Caco-2 (cell line): ENCODE data around the gene CDC16. TPM values are rescaled to one million over a fixed set of nuclear protein-coding genes. Genes with fewer than 3 reads are reported as not detected.

Source experiments
- BruUV-seq: library from RNA; stranded (reverse); fragments of 400-500 nt; replicated peaks from 2 replicates; lab custom pipeline; 2021; lab: Mats Ljungman, UMichigan
- CTCF ChIA-PET: fragments of 300-600 bp; sonication (Branson Sonifier 250); formaldehyde crosslinking; loops from one replicate; lab custom pipeline; 2022; ENCODE audit warnings: antibody characterized with exemption; lab: Charles Lee
- POLR2A ChIA-PET: fragments of 300-600 bp; sonication (Branson Sonifier 250); formaldehyde crosslinking; loops from one replicate; lab custom pipeline; 2022; ENCODE audit warnings: antibody characterized with exemption; lab: Charles Lee
- DNase-seq, 2 experiments: peaks; one replicate each; pipeline versions ENCODE4 v3.0.0 to v3.0.0-alpha.2; 2020 to 2022
- H3K27me3 ChIP-seq: replicated peaks from 2 replicates; pipeline ENCODE4 v1.6.0; 2011; ENCODE audit warnings: low read length; ENCODE audit not compliant: control insufficient read depth, insufficient read depth
- H3K36me3 ChIP-seq: 2 replicates; pipeline ENCODE4 v1.5.1; 2011; ENCODE audit warnings: low read length; ENCODE audit not compliant: control insufficient read depth, insufficient read depth
- H3K4me1 ChIP-seq: fragments of 250-450 bp; sonication (Bioruptor Pico); 2 replicates; pipeline ENCODE4 v1.5.1; 2020; ENCODE audit warnings: mild to moderate bottlenecking
- H3K4me3 ChIP-seq: 2 replicates; pipeline ENCODE4 v1.5.1; 2011; ENCODE audit warnings: low read depth, mild to moderate bottlenecking, control low read depth, low read length
- H3K9me3 ChIP-seq: fragments of 250-450 bp; sonication (Bioruptor Pico); 2 replicates; pipeline ENCODE4 v1.5.1; 2020; ENCODE audit warnings: mild to moderate bottlenecking, moderate library complexity
- H3K27ac Mint-ChIP-seq: one replicate; pipeline ENCODE4 v1.8.0; 2022; ENCODE audit warnings: mixed read lengths; ENCODE audit not compliant: unreplicated experiment
- H3K27me3 Mint-ChIP-seq: one replicate; pipeline ENCODE4 v1.8.0; 2022; ENCODE audit warnings: mixed read lengths; ENCODE audit not compliant: insufficient read depth, unreplicated experiment
- H3K36me3 Mint-ChIP-seq: one replicate; pipeline ENCODE4 v1.8.0; 2022; ENCODE audit warnings: mild to moderate bottlenecking, mixed read lengths; ENCODE audit not compliant: insufficient read depth, unreplicated experiment
- H3K4me1 Mint-ChIP-seq: one replicate; pipeline ENCODE4 v1.8.0; 2022; ENCODE audit warnings: low read depth, mixed read lengths; ENCODE audit not compliant: unreplicated experiment
- H3K4me3 Mint-ChIP-seq: one replicate; pipeline ENCODE4 v1.8.0; 2022; ENCODE audit warnings: mild to moderate bottlenecking, moderate library complexity, mixed read lengths; ENCODE audit not compliant: unreplicated experiment
- H3K9me3 Mint-ChIP-seq: one replicate; pipeline ENCODE4 v1.8.0; 2022; ENCODE audit warnings: mixed read lengths; ENCODE audit not compliant: unreplicated experiment
- intact Hi-C: fragments of 100-400 bp; cut with micrococcal nuclease; formaldehyde crosslinking; loops from one replicate; pipeline ENCODE4 v1.10.0; 2022; ENCODE audit not compliant: unreplicated experiment
- total RNA-seq: library from RNA; stranded (reverse); gene quantifications from 2 replicates; pipeline ENCODE4 v1.2.3, GENCODE V29; 2022
- TF ChIP-seq, protein P1 (sequence below), 2 experiments: fragments of 200-600 bp in 1 of 2; IDR thresholded peaks; 1 replicate in 1 of 2; 2 replicates in 1 of 2; pipeline versions ENCODE4 v1.5.1 to v1.8.0; 2011 to 2022; ENCODE audit warnings: antibody characterized with exemption in 1 of 2, control low read depth in 1 of 2, inconsistent platforms in 1 of 2, low read depth in 1 of 2, low read length in 1 of 2, mild to moderate bottlenecking in 1 of 2, moderate library complexity in 1 of 2; ENCODE audit not compliant: insufficient read depth in 1 of 2, severe bottlenecking in 1 of 2, unreplicated experiment in 1 of 2

The CDC16 gene
- total RNA-seq, 1 experiment from 2014 or later = 80.5 TPM

GRCh38 chr13:114259374-114259773 is 24.7 kb downstream of the CDC16 start:
- Histone ChIP-seq H3K4me3 (no peak overlapping the region), H3K27me3 (no peaks in the 10 kb centered on the region), H3K9me3 (no peaks in the 10 kb centered on the region), H3K4me1 (peaks cover 5% of the 10 kb centered on the region; the same call in 1 of the 2 replicates), H3K36me3 (peaks cover 2% of the 10 kb centered on the region)
- DNase-seq = no peak
- TF ChIP-seq, protein P1, sequence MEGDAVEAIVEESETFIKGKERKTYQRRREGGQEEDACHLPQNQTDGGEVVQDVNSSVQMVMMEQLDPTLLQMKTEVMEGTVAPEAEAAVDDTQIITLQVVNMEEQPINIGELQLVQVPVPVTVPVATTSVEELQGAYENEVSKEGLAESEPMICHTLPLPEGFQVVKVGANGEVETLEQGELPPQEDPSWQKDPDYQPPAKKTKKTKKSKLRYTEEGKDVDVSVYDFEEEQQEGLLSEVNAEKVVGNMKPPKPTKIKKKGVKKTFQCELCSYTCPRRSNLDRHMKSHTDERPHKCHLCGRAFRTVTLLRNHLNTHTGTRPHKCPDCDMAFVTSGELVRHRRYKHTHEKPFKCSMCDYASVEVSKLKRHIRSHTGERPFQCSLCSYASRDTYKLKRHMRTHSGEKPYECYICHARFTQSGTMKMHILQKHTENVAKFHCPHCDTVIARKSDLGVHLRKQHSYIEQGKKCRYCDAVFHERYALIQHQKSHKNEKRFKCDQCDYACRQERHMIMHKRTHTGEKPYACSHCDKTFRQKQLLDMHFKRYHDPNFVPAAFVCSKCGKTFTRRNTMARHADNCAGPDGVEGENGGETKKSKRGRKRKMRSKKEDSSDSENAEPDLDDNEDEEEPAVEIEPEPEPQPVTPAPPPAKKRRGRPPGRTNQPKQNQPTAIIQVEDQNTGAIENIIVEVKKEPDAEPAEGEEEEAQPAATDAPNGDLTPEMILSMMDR (IDR thresholded peaks at IDR 0.05; ENCODE audit: insufficient read depth in 1 of 2, low read depth in 1 of 2, low read length in 1 of 2, severe bottlenecking in 1 of 2, unreplicated experiment in 1 of 2) = no peak
- H3K4me3 Mint-ChIP-seq = no peak overlapping the region
- POLR2A ChIA-PET = no interaction called here
- H3K27me3 Mint-ChIP-seq = no peaks in the 10 kb centered on the region
- H3K9me3 Mint-ChIP-seq = no peaks in the 10 kb centered on the region
- CTCF ChIA-PET = interaction anchor here (0.6 kb wide), 1 partner anchor 32 kb away, joined by 3 read pairs; no protein-coding TSS in a partner anchor
- intact Hi-C loops = no loop called here
- peaks cover 84% of the 10 kb centered on the region for H3K36me3 Mint-ChIP-seq
- no peak overlapping the region for H3K27ac Mint-ChIP-seq
- peaks cover 6% of the 10 kb centered on the region for H3K4me1 Mint-ChIP-seq
- BruUV-seq = no TSS peak

DNA sequence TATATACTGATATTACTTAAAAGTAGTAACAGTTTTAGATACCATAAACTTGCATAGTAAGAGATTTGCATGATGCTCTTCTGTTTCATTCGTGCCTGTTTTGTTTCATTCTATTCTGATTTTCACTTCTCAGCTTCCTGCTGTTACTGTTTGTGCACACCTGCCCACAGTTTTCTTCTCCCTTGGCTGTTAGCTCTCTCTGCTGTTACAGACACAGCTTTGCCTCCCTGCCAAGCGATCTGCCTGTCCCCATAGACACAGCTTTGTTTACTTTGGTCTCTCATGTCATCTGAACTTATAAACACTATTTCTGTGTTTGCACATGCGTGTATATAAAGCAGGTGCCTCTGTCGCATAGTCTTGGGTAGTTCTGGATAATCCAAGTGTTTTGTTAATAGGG is 25.3 kb downstream of the CDC16 start:
- Mint-ChIP-seq H3K4me3 (no peak overlapping the region), H3K36me3 (peaks cover 82% of the 10 kb centered on the region), H3K9me3 (no peaks in the 10 kb centered on the region), H3K4me1 (peaks cover 6% of the 10 kb centered on the region), H3K27ac (no peak overlapping the region), H3K27me3 (no peaks in the 10 kb centered on the region)
- H3K36me3 ChIP-seq = peaks cover 2% of the 10 kb centered on the region
- H3K4me1 ChIP-seq = peaks cover 5% of the 10 kb centered on the region; the same call in 1 of the 2 replicates
- no peaks in the 10 kb centered on the region for H3K9me3 ChIP-seq
- H3K4me3 ChIP-seq = no peak overlapping the region
- CTCF ChIA-PET = interaction anchor here (0.6 kb wide), 1 partner anchor 33 kb away, joined by 3 read pairs; no protein-coding TSS in a partner anchor
- H3K27me3 ChIP-seq = no peaks in the 10 kb centered on the region
- no peak for DNase-seq
- POLR2A ChIA-PET = no interaction called here
- no TSS peak for BruUV-seq
- intact Hi-C loops = no loop called here
- TF ChIP-seq, protein P1 (IDR thresholded peaks at IDR 0.05; ENCODE audit: insufficient read depth in 1 of 2, low read depth in 1 of 2, low read length in 1 of 2, severe bottlenecking in 1 of 2, unreplicated experiment in 1 of 2) = no peak

DNA sequence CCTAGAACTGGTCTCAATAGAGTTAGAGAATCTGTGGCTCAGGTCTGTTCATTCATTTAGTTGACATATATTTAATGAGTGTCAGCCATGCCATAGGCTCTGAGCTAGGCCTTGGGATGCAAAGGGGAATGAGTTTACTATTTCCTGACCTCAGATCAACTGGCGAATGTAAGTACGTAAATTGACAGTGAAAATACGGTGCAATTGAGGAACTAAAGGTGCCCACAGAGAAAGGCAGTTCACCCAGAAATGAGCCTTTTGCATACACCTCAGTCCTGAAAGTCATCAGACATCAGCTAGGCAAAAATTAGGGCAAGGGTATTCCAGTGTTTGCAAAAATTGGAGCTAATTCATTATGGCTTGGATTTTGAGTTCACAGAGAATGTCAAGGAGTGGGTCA is 26.1 kb downstream of the CDC16 start:
- BruUV-seq = no TSS peak
- H3K27me3 Mint-ChIP-seq = no peaks in the 10 kb centered on the region
- POLR2A ChIA-PET = no interaction called here
- Histone ChIP-seq H3K27me3 (no peaks in the 10 kb centered on the region), H3K9me3 (no peaks in the 10 kb centered on the region), H3K4me3 (no peak overlapping the region), H3K4me1 (peaks cover 5% of the 10 kb centered on the region; the same call in 1 of the 2 replicates), H3K36me3 (peaks cover 4% of the 10 kb centered on the region)
- CTCF ChIA-PET = no interaction called here
- no peak for DNase-seq
- H3K36me3 Mint-ChIP-seq = peaks cover 83% of the 10 kb centered on the region
- H3K4me1 Mint-ChIP-seq = peaks cover 6% of the 10 kb centered on the region
- H3K27ac Mint-ChIP-seq = no peak overlapping the region
- H3K4me3 Mint-ChIP-seq = no peak overlapping the region
- intact Hi-C loops = no loop called here
- TF ChIP-seq, protein P1 (IDR thresholded peaks at IDR 0.05; ENCODE audit: insufficient read depth in 1 of 2, low read depth in 1 of 2, low read length in 1 of 2, severe bottlenecking in 1 of 2, unreplicated experiment in 1 of 2) = no peak
- H3K9me3 Mint-ChIP-seq = no peaks in the 10 kb centered on the region
